HepG2 (cell line): ENCODE measurements around the gene ATG5. TPM values are rescaled to one million over a fixed set of nuclear protein-coding genes. Genes with fewer than 3 reads are reported as not detected.

Experiments
- ATAC-seq: fragments of 200-7000 bp; cut with Tn5 transposase; 3 replicates; pipeline ENCODE4 v1.9.1; 2020; ENCODE audit warnings: mild to moderate bottlenecking, moderate library complexity
- BruUV-seq: library from RNA; stranded (reverse); fragments of 400-500 nt; replicated peaks from 2 replicates; lab custom pipeline; 2021; lab: Mats Ljungman, UMichigan
- CTCF ChIA-PET: fragments of 300-600 bp; formaldehyde crosslinking; extraction: SDS; loops from one replicate; lab custom pipeline; 2021; ENCODE audit warnings: low total read pairs, inconsistent platforms, low intra/inter-chr PET ratio; lab: Yijun Ruan, JAX
- POLR2A ChIA-PET: fragments of 350-600 bp; sonication (Branson Sonifier 250); formaldehyde crosslinking; loops from one replicate; lab custom pipeline; 2020; ENCODE audit warnings: antibody characterized with exemption, inconsistent platforms; lab: Yijun Ruan, JAX
- DNase-seq: peaks from one replicate; pipeline ENCODE4 v3.0.0-alpha.2; 2015; ENCODE audit warnings: low spot score
- FAIRE-seq: peaks from 3 replicates; lab custom pipeline; 2011; peaks lifted over from hg19 to GRCh38; lab: Jason Lieb, UNC
- H2AFZ ChIP-seq: one replicate; pipeline ENCODE4 v1.6.1; 2011; ENCODE audit warnings: low read length, inconsistent platforms
- H3K27ac ChIP-seq: fragments of 300-600 bp; 3 replicates; pipeline ENCODE4 v1.8.0; 2011; ENCODE audit warnings: mixed run types, mild to moderate bottlenecking, mixed read lengths, low read length, inconsistent platforms; ENCODE audit not compliant: insufficient read depth; ENCODE audit errors: extremely low read length
- H3K27me3 ChIP-seq, 2 experiments: fragments of 200-600 bp in 1 of 2; 2 replicates in 1 of 2; 3 replicates in 1 of 2; pipeline versions ENCODE4 v1.6.0 to v1.8.0; 2011; ENCODE audit warnings: low read length in 2 of 2, mild to moderate bottlenecking in 2 of 2, moderate library complexity in 2 of 2, inconsistent platforms in 1 of 2; ENCODE audit not compliant: insufficient read depth in 2 of 2, control insufficient read depth in 1 of 2
- H3K36me3 ChIP-seq, 2 experiments: fragments of 200-600 bp in 1 of 2; replicated peaks in 1 of 2; 2 replicates in 1 of 2; 3 replicates in 1 of 2; pipeline versions ENCODE4 v1.5.1 to v1.8.0; 2011; ENCODE audit warnings: low read length in 2 of 2, inconsistent platforms in 1 of 2; ENCODE audit not compliant: insufficient read depth in 2 of 2, control insufficient read depth in 1 of 2
- H3K4me1 ChIP-seq: 2 replicates; pipeline ENCODE4 v1.5.1; 2012; ENCODE audit warnings: low read length, inconsistent platforms; ENCODE audit not compliant: insufficient read depth
- H3K4me2 ChIP-seq: 2 replicates; pipeline ENCODE4 v1.6.0; 2011; ENCODE audit warnings: low read depth, low read length, inconsistent platforms
- H3K4me3 ChIP-seq, 3 experiments: fragments of 200-600 bp in 1 of 3; sonication (generic), shearing (Covaris generic) in 1 of 3; replicated peaks in 1 of 3; 2 replicates each; pipeline ENCODE4 v1.5.1; 2011 to 2016; ENCODE audit warnings: low read length in 3 of 3, inconsistent platforms in 2 of 3, low read depth in 2 of 3, mild to moderate bottlenecking in 2 of 3, control low read depth in 1 of 3, mixed read lengths in 1 of 3; ENCODE audit not compliant: insufficient read depth in 1 of 3
- H3K79me2 ChIP-seq: one replicate; pipeline ENCODE4 v1.6.1; 2011; ENCODE audit warnings: low read length, inconsistent platforms; ENCODE audit not compliant: insufficient read depth
- H3K9ac ChIP-seq: 2 replicates; pipeline ENCODE4 v1.6.0; 2011; ENCODE audit warnings: mild to moderate bottlenecking, low read depth, low read length, inconsistent platforms; ENCODE audit not compliant: insufficient read depth
- H3K9me3 ChIP-seq: 2 replicates; pipeline ENCODE4 v1.5.1; 2012; ENCODE audit warnings: mild to moderate bottlenecking, low read length
- H4K20me1 ChIP-seq: 2 replicates; pipeline ENCODE4 v1.6.0; 2011; ENCODE audit warnings: inconsistent platforms, mild to moderate bottlenecking, low read length, moderate library complexity; ENCODE audit not compliant: insufficient read depth
- CC2D1A ChIP-seq: sonication (generic); formaldehyde crosslinking; IDR thresholded peaks from 2 replicates; pipeline ENCODE4 v1.8.1; 2023; ENCODE audit warnings: mild to moderate bottlenecking, missing genetic modification reagents
- CEBPB ChIP-seq: IDR thresholded peaks from 2 replicates; pipeline ENCODE4 v1.6.1; 2011; ENCODE audit warnings: low read depth, low read length, improper control_type of control experiment, borderline replicate concordance
- HNF4A ChIP-seq: sonication (generic); formaldehyde crosslinking; IDR thresholded peaks from 2 replicates; pipeline ENCODE4 v1.4.0; 2020; ENCODE audit warnings: missing genetic modification reagents
- SIX4 ChIP-seq: sonication (generic); formaldehyde crosslinking; IDR thresholded peaks from 2 replicates; pipeline ENCODE4 v1.4.0; 2020; ENCODE audit warnings: missing genetic modification reagents
- SMAD3 ChIP-seq: sonication (generic); formaldehyde crosslinking; IDR thresholded peaks from 2 replicates; pipeline ENCODE4 v1.4.0; 2020; ENCODE audit warnings: missing genetic modification reagents
- SRF ChIP-seq: IDR thresholded peaks from 2 replicates; pipeline ENCODE4 v1.6.1; 2011; ENCODE audit warnings: mild to moderate bottlenecking, low read depth, low read length, moderate library complexity
- ZFP1 ChIP-seq: IDR thresholded peaks from 2 replicates; pipeline ENCODE4 v1.6.1; 2016
- WGBS: methylation state at CpG from one replicate; pipeline ENCODE4 v1.1.6; 2017; ENCODE audit warnings: low lambda C conversion rate; 5-methylcytosine and 5-hydroxymethylcytosine counted together
- in situ Hi-C: cut with HindIII; loops from 2 replicates; pipeline ENCODE4 v1.10.0; 2017; ENCODE audit warnings: low pct_unique_long_range_greater_than_20kb; ENCODE audit not compliant: extremely low pct_ligation_motif_present
- intact Hi-C: fragments of 100-400 bp; cut with micrococcal nuclease; formaldehyde crosslinking; loops from one replicate; pipeline ENCODE4 v1.10.0; 2022; ENCODE audit not compliant: unreplicated experiment
- polyA plus RNA-seq, 8 experiments: library from polyadenylated mRNA; depleted of rRNA in 3 of 8; stranded (reverse) in 7 of 8; unstranded in 1 of 8; fragments of >200 nt; fragmentation: Illumina TruSeq in 4 of 8; extraction: Trizol in 4 of 8; gene quantifications; 2 replicates each; pipeline versions ENCODE4 v1.2.1 to v1.2.3, GENCODE V29; 2011 to 2016; ENCODE audit warnings: low read depth in 4 of 8, missing spikeins in 1 of 8, mixed read lengths in 1 of 8; ENCODE audit not compliant: insufficient read depth in 1 of 8
- total RNA-seq, 5 experiments: library from RNA; depleted of rRNA; stranded (reverse); fragments of >200 nt; fragmentation: Illumina TruSeq; extraction: Trizol; gene quantifications; 2 replicates each; pipeline ENCODE4 v1.2.3, GENCODE V29; 2016; ENCODE audit warnings: low read depth in 1 of 5
- TF ChIP-seq, protein P1 (sequence below): sonication (generic); formaldehyde crosslinking; IDR thresholded peaks from 2 replicates; pipeline ENCODE4 v1.4.0; 2020; ENCODE audit warnings: missing genetic modification reagents
- TF ChIP-seq, protein P2 (sequence below): conservative IDR thresholded peaks from 2 replicates; pipeline ENCODE4 v1.6.1; 2018; ENCODE audit warnings: missing genetic modification reagents

ATG5 gene
- total and polyA plus RNA-seq, 2 of the 13 experiments (the other 11 are each of a cell fraction or from before 2014, with no cell fraction given): 21.3 to 48.0 TPM

GRCh38 chr6:106293116-106293515 is 32.4 kb downstream of the ATG5 start:
- FAIRE-seq: no peak
- Histone ChIP-seq H3K4me3 (no peak overlapping the region), H3K27ac (no peak overlapping the region), H3K9ac (no peak overlapping the region), H3K36me3 (peaks cover 10 to 27% of the 10 kb centered on the region in 2 experiments), H4K20me1 (no peaks in the 10 kb centered on the region)
- no peak for ATAC-seq
- in situ Hi-C loops: no loop called here
- WGBS: 100% methylated on average over 1 of the region's 1 CpG
- no peak for TF ChIP-seq SIX4 (CRISPR knock-in tag)
- TF ChIP-seq, all 625 proteins: peak for 0
- H3K9me3 ChIP-seq: peaks cover 15% of the 10 kb centered on the region
- no peak overlapping the region for H2AFZ ChIP-seq
- H3K79me2 ChIP-seq: no peaks in the 10 kb centered on the region
- CTCF ChIA-PET: no interaction called here
- DNase-seq: no peak
- no TSS peak for BruUV-seq
- intact Hi-C loops: no loop called here
- POLR2A ChIA-PET: no interaction called here
- H3K4me2 ChIP-seq: no peak overlapping the region
- H3K27me3 ChIP-seq: no peaks in the 10 kb centered on the region
- H3K4me1 ChIP-seq: no peaks in the 10 kb centered on the region

DNA sequence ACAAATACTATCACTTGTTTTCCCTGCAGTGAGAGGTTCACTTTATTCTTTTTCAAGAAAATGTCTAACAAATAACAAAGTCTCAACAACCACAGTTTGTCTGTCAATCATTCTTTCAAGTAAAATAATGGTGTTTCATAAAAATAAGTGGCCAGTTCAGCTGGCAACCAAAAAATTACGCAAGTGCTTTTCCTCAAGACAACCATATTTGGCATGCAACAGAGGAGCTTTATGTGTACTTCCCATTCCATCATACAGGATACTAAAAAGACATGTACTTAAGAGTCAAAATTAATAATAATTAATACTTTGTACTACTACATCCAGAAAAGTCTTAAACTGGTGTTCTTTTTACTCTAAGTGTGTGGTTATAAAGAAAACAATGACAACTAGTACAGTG is 34.6 kb downstream of the ATG5 start:
- no peaks in the 10 kb centered on the region for H4K20me1 ChIP-seq
- no peak overlapping the region for H3K4me2 ChIP-seq
- ChIA-PET CTCF (no interaction called here), POLR2A (no interaction called here)
- WGBS: 97% methylated on average over 1 of the region's 1 CpG
- no TSS peak for BruUV-seq
- no peak overlapping the region for H3K9ac ChIP-seq
- H3K4me3 ChIP-seq: no peak overlapping the region
- H3K79me2 ChIP-seq: peaks cover 10% of the 10 kb centered on the region
- intact Hi-C loops: no loop called here
- peaks cover 15% of the 10 kb centered on the region for H3K9me3 ChIP-seq
- H2AFZ ChIP-seq: no peak overlapping the region
- no peak overlapping the region for H3K27ac ChIP-seq
- TF ChIP-seq SMAD3 (CRISPR knock-in tag) (no peak), ZFP1 (peak; percentile 98), HNF4A (CRISPR knock-in tag) (no peak), CEBPB (0 out of 2 replicates have a peak, but pooled peaks have one; percentile 15), SRF (peak; percentile 74), CC2D1A (CRISPR knock-in tag) (no peak)
- TF ChIP-seq, protein P1, sequence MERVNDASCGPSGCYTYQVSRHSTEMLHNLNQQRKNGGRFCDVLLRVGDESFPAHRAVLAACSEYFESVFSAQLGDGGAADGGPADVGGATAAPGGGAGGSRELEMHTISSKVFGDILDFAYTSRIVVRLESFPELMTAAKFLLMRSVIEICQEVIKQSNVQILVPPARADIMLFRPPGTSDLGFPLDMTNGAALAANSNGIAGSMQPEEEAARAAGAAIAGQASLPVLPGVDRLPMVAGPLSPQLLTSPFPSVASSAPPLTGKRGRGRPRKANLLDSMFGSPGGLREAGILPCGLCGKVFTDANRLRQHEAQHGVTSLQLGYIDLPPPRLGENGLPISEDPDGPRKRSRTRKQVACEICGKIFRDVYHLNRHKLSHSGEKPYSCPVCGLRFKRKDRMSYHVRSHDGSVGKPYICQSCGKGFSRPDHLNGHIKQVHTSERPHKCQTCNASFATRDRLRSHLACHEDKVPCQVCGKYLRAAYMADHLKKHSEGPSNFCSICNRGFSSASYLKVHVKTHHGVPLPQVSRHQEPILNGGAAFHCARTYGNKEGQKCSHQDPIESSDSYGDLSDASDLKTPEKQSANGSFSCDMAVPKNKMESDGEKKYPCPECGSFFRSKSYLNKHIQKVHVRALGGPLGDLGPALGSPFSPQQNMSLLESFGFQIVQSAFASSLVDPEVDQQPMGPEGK (CRISPR knock-in tag): no peak
- TF ChIP-seq, protein P2, sequence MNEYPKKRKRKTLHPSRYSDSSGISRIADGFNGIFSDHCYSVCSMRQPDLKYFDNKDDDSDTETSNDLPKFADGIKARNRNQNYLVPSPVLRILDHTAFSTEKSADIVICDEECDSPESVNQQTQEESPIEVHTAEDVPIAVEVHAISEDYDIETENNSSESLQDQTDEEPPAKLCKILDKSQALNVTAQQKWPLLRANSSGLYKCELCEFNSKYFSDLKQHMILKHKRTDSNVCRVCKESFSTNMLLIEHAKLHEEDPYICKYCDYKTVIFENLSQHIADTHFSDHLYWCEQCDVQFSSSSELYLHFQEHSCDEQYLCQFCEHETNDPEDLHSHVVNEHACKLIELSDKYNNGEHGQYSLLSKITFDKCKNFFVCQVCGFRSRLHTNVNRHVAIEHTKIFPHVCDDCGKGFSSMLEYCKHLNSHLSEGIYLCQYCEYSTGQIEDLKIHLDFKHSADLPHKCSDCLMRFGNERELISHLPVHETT (CRISPR knock-in tag): no peak
- no peaks in the 10 kb centered on the region for H3K4me1 ChIP-seq
- H3K36me3 ChIP-seq: peaks cover 10 to 27% of the 10 kb centered on the region in 2 experiments
- FAIRE-seq: no peak
- no peak for DNase-seq
- in situ Hi-C loops: no loop called here
- ATAC-seq: no peak
- H3K27me3 ChIP-seq: no peaks in the 10 kb centered on the region
